GM20000 (cell line): ENCODE measurements around the gene CMC2.

Source experiments
- DNase-seq: peaks from one replicate; pipeline ENCODE4 v3.0.0; 2012; ENCODE audit warnings: low spot score
- TF ChIP-seq, protein P1 (sequence below): IDR thresholded peaks from 2 replicates; pipeline ENCODE4 v1.5.1; 2012; ENCODE audit warnings: mild to moderate bottlenecking, control low read depth; ENCODE audit errors: extremely low read depth, missing control alignments

CMC2 gene

GRCh38 chr16:80923356-80923755 is 83.3 kb downstream of the CMC2 start:
- TF ChIP-seq, protein P1, sequence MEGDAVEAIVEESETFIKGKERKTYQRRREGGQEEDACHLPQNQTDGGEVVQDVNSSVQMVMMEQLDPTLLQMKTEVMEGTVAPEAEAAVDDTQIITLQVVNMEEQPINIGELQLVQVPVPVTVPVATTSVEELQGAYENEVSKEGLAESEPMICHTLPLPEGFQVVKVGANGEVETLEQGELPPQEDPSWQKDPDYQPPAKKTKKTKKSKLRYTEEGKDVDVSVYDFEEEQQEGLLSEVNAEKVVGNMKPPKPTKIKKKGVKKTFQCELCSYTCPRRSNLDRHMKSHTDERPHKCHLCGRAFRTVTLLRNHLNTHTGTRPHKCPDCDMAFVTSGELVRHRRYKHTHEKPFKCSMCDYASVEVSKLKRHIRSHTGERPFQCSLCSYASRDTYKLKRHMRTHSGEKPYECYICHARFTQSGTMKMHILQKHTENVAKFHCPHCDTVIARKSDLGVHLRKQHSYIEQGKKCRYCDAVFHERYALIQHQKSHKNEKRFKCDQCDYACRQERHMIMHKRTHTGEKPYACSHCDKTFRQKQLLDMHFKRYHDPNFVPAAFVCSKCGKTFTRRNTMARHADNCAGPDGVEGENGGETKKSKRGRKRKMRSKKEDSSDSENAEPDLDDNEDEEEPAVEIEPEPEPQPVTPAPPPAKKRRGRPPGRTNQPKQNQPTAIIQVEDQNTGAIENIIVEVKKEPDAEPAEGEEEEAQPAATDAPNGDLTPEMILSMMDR = no peak
- no peak for DNase-seq
